ENCODE results near the gene FYB1.

DNA sequence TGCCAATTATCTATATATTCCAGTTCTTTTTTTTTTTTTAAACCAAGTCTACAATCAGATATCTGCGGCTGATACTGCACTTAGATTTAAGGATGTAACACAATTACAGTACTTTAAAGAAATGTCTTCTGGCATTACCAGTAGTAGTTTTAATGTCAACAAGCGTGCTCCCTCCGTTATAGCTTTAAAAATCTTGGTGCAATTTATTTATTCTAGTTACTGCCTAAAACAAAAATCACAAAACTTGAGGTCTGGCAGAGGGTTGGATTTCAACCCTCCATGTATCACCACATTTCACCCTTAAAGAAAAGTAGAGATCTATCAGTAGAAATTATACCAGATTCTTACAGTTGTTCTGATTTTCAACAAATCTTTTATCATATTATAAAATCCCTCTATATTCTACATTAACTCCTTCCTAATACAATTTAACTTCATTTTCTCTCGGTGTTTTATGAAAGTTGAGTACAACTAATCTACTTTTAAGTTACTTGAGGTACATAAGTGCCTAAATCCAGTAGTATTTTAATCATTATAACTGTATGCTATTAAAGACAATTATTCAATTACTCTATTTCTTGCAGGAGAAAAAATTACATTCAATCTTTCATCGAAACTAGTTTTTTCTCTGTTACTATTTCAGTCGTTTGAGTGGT, 143.1 kb downstream of the FYB1 start:
- TF ChIP-seq EZH2 (IDR thresholded peaks at IDR 0.05) (no peak), POLR2AphosphoS5 (IDR thresholded peaks at IDR 0.05; ENCODE audit: borderline replicate concordance, low read depth, low read length) (no peak), FOXP2 (optimal IDR thresholded peaks at IDR 0.05; ENCODE audit: control extremely low read depth, extremely low read length, insufficient read depth) (no peak)
